Activated CD4-positive, alpha-beta T cell treated with anti-CD3 and anti-CD28 coated beads, Interleukin-2, amount 10 ng/mL, durations not matched to agents 24 days and 14 days (primary cell): ENCODE measurements around the gene KATNIP. TPM values are rescaled to one million over a fixed set of nuclear protein-coding genes. Genes with fewer than 3 reads are reported as not detected.
"Not testable (repeated sequence)": the region's sequence is repeated elsewhere in the genome, so short reads cannot be mapped to it uniquely, and the experiment has no call there.

Source experiments
- DNase-seq: peaks from one replicate; pipeline ENCODE4 v3.0.0; 2022
- H3K27ac Mint-ChIP-seq: one replicate; pipeline ENCODE4 v1.8.0; 2022; ENCODE audit warnings: mild to moderate bottlenecking, mixed read lengths
- H3K27me3 Mint-ChIP-seq: one replicate; pipeline ENCODE4 v1.8.0; 2022; ENCODE audit warnings: mixed read lengths
- H3K36me3 Mint-ChIP-seq: one replicate; pipeline ENCODE4 v1.8.0; 2022; ENCODE audit warnings: low read depth, mild to moderate bottlenecking, mixed read lengths
- H3K4me1 Mint-ChIP-seq: one replicate; pipeline ENCODE4 v1.8.0; 2021; ENCODE audit warnings: mixed read lengths
- H3K4me3 Mint-ChIP-seq: one replicate; pipeline ENCODE4 v1.8.0; 2022; ENCODE audit warnings: mild to moderate bottlenecking, moderate library complexity, mixed read lengths
- H3K9me3 Mint-ChIP-seq: one replicate; pipeline ENCODE4 v1.8.0; 2021; ENCODE audit warnings: mixed read lengths
- intact Hi-C: fragments of 100-400 bp; cut with micrococcal nuclease; formaldehyde crosslinking; loops from one replicate; pipeline ENCODE4 v1.15.1; 2023
- total RNA-seq: library from RNA; stranded (reverse); gene quantifications from 2 replicates; pipeline ENCODE4 v1.2.3, GENCODE V29; 2022

The KATNIP gene
- total RNA-seq, 1 donor from 2014 or later = 17.5 TPM

DNA sequence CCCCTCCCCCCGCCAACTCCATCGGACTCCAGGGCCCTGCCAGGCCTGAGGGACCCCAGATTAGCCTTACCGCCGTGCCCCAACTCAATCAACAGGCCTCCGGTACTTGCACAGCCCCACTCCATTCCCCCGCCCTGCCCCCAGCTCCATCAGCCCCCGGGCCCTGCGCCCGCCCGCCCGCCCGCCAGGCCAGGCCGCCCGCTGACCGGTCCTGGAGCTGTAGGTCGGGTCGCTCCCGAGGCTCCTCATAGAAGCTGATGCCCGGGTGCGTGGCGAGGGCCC is 539 bp upstream of the KATNIP start:
- Mint-ChIP-seq H3K36me3 (peaks cover 23% of the 10 kb centered on the region), H3K27me3 (peaks cover 1% of the 10 kb centered on the region), H3K9me3 (no peaks in the 10 kb centered on the region), H3K4me3 (peak overlapping the region; percentile 92), H3K4me1 (peaks cover 35% of the 10 kb centered on the region), H3K27ac (peak overlapping the region; percentile 89)
- intact Hi-C loops = loop anchor here (10.0 kb wide), 1 partner anchor 345 kb away; the partner anchor contains the start of gene KDM8
- DNase-seq = no peak

DNA sequence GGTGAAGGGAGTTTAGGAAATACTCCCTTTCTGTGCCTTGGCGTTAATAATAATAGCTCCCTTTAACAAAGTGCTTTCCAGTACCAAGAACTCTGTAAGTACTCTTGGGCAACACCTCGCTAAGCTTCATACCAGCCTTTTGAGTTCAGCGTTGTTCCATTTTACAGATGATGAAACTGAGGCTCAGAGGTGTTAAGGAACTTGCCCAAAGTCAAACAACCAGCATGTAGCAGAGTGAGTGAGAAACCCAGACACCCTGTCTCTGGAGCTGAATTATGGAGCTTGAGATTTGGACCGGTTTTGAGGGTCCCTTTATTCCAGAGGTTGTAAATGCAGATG is 607 bp downstream of the KATNIP start:
- intact Hi-C loops = loop anchor here (1.0 kb wide), 1 partner anchor 28 kb away; no protein-coding TSS in a partner anchor
- H3K27me3 Mint-ChIP-seq = peaks cover 1% of the 10 kb centered on the region
- H3K36me3 Mint-ChIP-seq = peaks cover 16% of the 10 kb centered on the region
- peaks cover 33% of the 10 kb centered on the region for H3K4me1 Mint-ChIP-seq
- peak overlapping the region; percentile 89 for H3K27ac Mint-ChIP-seq
- peak overlapping the region; percentile 92 for H3K4me3 Mint-ChIP-seq
- DNase-seq = no peak
- H3K9me3 Mint-ChIP-seq = no peaks in the 10 kb centered on the region

DNA sequence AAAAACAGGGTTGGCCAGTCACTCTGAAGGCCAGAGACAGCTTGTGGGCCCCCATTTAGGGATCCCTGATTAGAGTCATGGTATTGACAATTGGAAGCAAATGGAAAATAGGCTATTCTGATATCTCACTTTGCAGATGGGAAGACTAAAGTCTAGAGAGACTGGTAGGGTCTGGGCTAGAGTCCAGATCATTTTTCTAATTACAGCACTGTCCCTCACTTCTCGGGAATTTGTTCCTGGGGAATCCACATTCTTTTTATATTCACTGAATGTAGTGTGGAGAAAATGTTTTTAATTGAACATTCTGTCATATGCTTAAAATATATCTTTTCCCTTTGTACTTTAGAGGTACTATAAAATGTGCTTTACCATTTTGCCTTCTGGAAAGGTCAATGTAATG is 1.1 kb downstream of the KATNIP start:
- H3K4me1 Mint-ChIP-seq = peaks cover 33% of the 10 kb centered on the region
- peaks cover 15% of the 10 kb centered on the region for H3K36me3 Mint-ChIP-seq
- H3K4me3 Mint-ChIP-seq = peak overlapping the region; percentile 92
- DNase-seq = no peak
- intact Hi-C loops = no loop called here
- peaks cover 1% of the 10 kb centered on the region for H3K27me3 Mint-ChIP-seq
- H3K9me3 Mint-ChIP-seq = no peaks in the 10 kb centered on the region
- no peak overlapping the region for H3K27ac Mint-ChIP-seq

DNA sequence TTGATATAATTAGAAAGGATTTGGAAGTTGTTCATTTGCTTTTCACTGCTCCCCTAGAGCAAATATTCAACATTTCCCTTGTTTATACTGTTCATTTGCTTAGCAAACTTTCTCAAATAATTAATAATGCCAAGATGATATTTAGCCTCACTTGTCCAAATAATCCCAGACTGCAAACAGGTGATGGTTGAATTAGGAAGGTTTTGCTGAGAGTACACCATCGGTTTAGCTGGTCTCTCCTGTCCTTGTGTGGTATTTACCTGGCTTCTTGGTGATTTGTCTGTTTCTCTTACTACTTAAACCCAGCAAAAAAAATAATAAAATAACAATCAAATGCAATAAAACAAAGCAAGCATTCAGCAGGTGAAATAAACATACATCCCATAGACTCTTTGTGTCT is 6.5 kb downstream of the KATNIP start:
- H3K27me3 Mint-ChIP-seq = no peaks in the 10 kb centered on the region
- intact Hi-C loops = no loop called here
- no peak for DNase-seq
- H3K4me1 Mint-ChIP-seq = no peaks in the 10 kb centered on the region
- H3K36me3 Mint-ChIP-seq = peaks cover 2% of the 10 kb centered on the region
- H3K4me3 Mint-ChIP-seq = no peak overlapping the region
- H3K9me3 Mint-ChIP-seq = no peaks in the 10 kb centered on the region
- H3K27ac Mint-ChIP-seq = no peak overlapping the region

DNA sequence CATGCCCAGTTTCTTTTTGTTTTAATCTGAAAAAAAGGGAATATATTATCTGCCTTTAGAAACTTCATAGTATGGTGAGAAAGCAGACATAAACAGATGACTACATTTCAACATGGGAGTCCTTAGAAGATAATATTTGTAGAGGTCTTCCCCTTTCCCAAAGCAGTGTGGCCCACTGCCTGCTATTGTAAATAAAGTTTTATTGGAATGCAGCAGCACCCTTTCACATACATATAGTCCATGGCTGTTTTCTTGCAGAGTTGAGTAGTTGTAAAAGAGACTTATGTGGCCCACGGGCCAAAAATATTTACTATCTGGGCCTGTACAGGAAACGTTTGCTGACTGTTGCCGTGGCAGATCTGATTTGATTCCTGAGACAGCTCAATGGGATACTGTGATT is 8.5 kb downstream of the KATNIP start:
- H3K27ac Mint-ChIP-seq = no peak overlapping the region
- no peak overlapping the region for H3K4me3 Mint-ChIP-seq
- peaks cover 2% of the 10 kb centered on the region for H3K36me3 Mint-ChIP-seq
- H3K4me1 Mint-ChIP-seq = no peaks in the 10 kb centered on the region
- no peaks in the 10 kb centered on the region for H3K27me3 Mint-ChIP-seq
- no peak for DNase-seq
- no peaks in the 10 kb centered on the region for H3K9me3 Mint-ChIP-seq
- intact Hi-C loops = no loop called here

DNA sequence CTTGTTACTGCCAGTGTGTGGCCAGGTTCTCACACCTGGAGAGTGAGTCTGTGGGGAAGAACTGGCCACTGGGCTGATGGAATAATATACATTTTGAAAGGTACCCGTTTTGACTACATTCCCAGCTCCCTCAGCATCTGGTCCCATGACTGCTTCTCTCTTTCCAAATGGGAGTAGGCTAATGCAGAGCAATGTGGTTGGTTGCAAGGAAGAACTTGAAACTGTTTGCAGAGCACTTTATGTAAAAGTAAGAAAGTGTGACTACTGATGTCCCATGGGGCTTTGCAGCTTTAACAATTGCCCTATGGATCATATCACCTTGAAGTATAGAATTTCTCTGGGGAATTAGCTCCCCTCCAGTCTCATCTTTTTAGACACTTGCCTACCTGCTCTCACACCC is 9.0 kb downstream of the KATNIP start:
- H3K36me3 Mint-ChIP-seq = peaks cover 2% of the 10 kb centered on the region
- intact Hi-C loops = no loop called here
- no peak overlapping the region for H3K4me3 Mint-ChIP-seq
- H3K27me3 Mint-ChIP-seq = no peaks in the 10 kb centered on the region
- no peaks in the 10 kb centered on the region for H3K9me3 Mint-ChIP-seq
- no peak overlapping the region for H3K27ac Mint-ChIP-seq
- no peak for DNase-seq
- H3K4me1 Mint-ChIP-seq = no peaks in the 10 kb centered on the region

DNA sequence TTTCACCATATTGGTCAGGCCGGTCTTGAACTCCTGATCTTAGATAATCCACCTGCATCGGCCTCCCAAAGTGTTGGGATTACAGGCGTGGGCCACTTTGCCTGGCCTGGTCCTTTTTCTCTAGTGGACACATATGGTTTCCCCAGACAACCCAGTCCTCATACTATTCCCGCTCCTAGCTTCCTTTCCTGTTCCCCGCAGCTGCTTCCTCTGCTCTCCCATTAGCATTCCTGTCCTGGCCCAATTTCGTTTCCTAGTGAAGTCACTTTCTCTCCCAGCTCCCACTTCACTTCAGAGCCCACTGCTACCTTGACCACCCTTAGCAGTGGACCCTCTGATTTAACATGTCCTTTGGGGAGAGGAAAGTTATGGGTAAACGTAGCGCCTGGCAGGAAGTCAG is 11.3 kb downstream of the KATNIP start:
- H3K4me1 Mint-ChIP-seq = no peaks in the 10 kb centered on the region
- no peaks in the 10 kb centered on the region for H3K27me3 Mint-ChIP-seq
- intact Hi-C loops = no loop called here

DNA sequence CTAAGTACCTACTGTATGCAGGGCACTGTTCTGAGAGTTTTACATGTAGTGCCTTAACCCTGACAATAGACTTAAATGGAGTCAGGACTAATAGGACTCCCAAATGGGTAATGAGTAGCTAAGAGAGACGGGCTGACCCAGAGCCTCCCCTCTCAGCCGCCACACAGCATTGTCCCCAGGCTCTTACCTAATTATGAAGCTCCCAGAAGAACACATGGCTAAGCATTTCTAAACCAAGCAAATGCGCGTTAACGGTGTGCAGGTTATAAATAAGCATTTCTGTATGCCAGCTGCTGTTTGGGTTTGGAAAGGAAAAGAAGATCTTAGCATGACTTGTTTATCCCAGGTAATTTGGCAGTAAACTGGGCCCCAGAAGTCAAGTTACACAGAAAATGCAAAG is 14.3 kb downstream of the KATNIP start:
- Mint-ChIP-seq H3K4me1 (peaks cover 2% of the 10 kb centered on the region), H3K4me3 (no peak overlapping the region), H3K9me3 (no peaks in the 10 kb centered on the region), H3K36me3 (no peaks in the 10 kb centered on the region), H3K27ac (no peak overlapping the region), H3K27me3 (no peaks in the 10 kb centered on the region)
- intact Hi-C loops = no loop called here
- DNase-seq = no peak

More for the DNA sequence above, 11.3 kb downstream of the KATNIP start:
- Mint-ChIP-seq H3K36me3 (peaks cover 2% of the 10 kb centered on the region), H3K27ac (no peak overlapping the region), H3K4me3 (no peak overlapping the region), H3K9me3 (no peaks in the 10 kb centered on the region)
- DNase-seq = no peak

DNA sequence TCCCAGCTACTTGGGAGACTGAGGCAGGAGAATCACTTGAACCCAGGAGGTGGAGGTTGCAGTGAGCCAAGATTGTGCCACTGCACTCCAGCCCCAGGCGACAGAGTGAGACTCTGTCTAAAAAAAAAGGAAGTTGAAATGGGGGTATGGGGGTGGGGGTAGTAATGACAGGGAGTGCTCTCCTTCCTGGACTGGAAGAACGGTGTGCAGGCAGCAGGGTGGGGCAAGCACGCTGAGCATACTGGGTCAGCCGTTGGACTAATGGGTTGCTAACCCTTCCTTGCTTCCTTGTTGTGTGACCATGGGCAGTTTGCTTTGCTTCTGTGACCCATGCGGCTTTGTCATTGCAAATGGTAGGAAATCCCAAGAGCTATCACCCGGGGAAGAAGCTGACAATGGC is 16.5 kb downstream of the KATNIP start:
- H3K27ac Mint-ChIP-seq = no peak overlapping the region
- no peak for DNase-seq
- intact Hi-C loops = no loop called here

DNA sequence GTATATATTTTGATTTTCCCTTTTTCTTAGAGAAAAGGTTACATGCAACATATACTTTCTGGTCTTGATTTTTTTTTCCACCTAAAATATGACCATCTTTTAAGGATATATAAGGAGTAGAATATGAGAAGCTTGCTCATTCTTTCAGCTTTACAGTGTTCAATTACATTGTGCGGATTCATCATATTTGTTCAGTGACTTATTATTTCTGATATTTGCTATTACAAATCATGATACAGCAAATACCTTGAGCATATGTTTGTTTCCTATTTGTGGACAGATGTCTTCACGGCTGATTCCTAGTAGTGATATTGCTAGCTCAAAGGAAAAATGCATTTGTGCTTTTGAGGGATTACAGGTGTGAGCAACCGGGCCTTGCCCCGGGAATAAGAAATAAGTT is 18.1 kb downstream of the KATNIP start:
- H3K4me1 Mint-ChIP-seq = peaks cover 2% of the 10 kb centered on the region
- H3K4me3 Mint-ChIP-seq = no peak overlapping the region
- H3K27me3 Mint-ChIP-seq = no peaks in the 10 kb centered on the region
- no peaks in the 10 kb centered on the region for H3K9me3 Mint-ChIP-seq
- intact Hi-C loops = no loop called here
- no peak overlapping the region for H3K27ac Mint-ChIP-seq
- H3K36me3 Mint-ChIP-seq = no peaks in the 10 kb centered on the region
- DNase-seq = no peak

More for the DNA sequence above, 16.5 kb downstream of the KATNIP start:
- Mint-ChIP-seq H3K4me1 (peaks cover 2% of the 10 kb centered on the region), H3K9me3 (no peaks in the 10 kb centered on the region), H3K27me3 (no peaks in the 10 kb centered on the region), H3K36me3 (no peaks in the 10 kb centered on the region), H3K4me3 (no peak overlapping the region)

DNA sequence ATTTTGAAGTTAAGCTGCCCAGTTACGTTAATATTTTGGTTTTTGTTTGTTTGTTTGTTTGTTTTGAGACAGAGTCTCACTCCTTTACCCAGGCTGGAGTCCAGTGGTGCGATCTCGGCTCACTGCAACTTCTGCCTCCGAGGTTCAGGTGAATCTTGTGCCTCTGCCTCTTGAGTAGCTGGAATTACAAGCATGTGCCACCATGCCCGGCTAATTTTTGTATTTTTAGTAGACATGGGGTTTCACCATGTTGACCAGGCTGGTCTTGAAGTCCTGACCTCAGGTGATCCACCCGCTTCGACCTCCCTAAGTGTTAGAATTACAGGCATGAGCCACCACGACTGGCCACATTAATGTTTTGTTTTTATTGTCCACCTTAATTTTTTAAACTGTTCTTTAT is 21.0 kb downstream of the KATNIP start:
- not testable (repeated sequence) for H3K9me3 Mint-ChIP-seq, H3K4me3 Mint-ChIP-seq

DNA sequence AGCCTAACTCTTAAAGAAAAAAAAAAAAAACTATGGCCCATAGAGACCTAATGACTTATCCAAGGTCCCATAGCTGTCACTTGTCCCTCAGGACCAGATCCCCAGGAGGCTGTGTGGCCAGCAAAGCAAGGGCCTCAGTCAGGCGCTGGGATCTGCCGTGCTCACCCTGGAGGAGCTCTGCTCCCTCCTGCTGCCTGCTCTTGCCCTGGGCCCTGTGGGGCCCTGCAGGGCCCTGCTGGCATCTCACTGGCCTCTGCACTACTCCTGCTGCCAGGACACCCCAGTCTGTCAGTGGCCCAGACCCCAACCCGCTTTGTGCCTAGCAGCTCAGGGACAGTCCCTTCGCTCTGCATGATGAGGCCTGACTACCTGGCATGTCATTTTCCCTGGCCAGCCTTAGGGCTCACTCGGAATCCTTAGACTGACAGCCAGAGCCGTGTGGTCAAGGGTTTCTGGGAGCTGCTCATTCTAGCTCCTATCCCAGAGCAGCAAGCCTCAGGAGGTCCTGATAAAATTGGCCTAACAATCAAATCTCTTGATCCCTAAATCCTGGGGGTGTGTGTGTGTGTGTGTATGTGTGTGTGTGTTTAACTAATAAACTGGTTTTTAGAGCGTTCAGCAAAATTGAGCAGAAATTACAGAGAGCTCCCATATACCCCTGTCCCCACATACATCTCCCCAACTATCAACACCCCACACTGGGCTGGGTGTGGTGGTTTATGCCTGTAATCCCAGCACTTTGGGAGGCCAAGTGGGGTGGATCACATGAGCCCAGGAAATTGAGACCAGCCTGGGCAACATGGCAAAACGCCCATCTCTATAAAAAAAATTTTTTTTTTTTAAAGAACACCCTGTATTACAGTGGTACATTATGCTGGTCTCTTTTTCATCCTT is 21.7 kb downstream of the KATNIP start:
- Mint-ChIP-seq H3K4me1 (no peaks in the 10 kb centered on the region), H3K27me3 (no peaks in the 10 kb centered on the region), H3K27ac (no peak overlapping the region), H3K4me3 (no peak overlapping the region), H3K36me3 (peaks cover 1% of the 10 kb centered on the region), H3K9me3 (no peaks in the 10 kb centered on the region)
- no peak for DNase-seq
- intact Hi-C loops = no loop called here

More for the DNA sequence above, 21.0 kb downstream of the KATNIP start:
- intact Hi-C loops, DNase-seq, H3K27me3 Mint-ChIP-seq, H3K4me1 Mint-ChIP-seq, H3K27ac Mint-ChIP-seq, H3K36me3 Mint-ChIP-seq: not testable (repeated sequence)

DNA sequence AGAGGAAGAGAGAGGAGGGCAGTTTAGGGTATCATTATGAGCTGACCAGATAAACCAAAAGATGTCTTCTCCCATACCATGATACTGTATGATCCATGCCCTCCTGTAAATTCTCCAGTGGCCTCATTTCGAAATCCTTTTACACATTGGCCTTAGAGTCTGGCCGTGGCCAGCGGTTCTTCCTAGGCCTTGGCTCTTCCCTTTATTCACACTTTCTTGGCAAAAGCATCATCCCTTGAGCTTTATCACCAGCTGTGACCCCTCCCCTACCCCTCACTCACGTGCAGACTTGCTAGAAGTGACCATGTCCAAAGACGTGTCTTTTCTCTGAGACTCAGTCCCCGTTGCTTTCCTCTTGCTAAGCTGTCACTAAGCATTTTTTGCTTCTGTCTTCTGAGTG is 22.8 kb downstream of the KATNIP start:
- H3K27ac Mint-ChIP-seq = no peak overlapping the region
- H3K9me3 Mint-ChIP-seq = no peaks in the 10 kb centered on the region
- intact Hi-C loops = no loop called here
- peaks cover 2% of the 10 kb centered on the region for H3K36me3 Mint-ChIP-seq
- H3K4me1 Mint-ChIP-seq = no peaks in the 10 kb centered on the region
- DNase-seq = no peak
- H3K4me3 Mint-ChIP-seq = no peak overlapping the region
- no peaks in the 10 kb centered on the region for H3K27me3 Mint-ChIP-seq

DNA sequence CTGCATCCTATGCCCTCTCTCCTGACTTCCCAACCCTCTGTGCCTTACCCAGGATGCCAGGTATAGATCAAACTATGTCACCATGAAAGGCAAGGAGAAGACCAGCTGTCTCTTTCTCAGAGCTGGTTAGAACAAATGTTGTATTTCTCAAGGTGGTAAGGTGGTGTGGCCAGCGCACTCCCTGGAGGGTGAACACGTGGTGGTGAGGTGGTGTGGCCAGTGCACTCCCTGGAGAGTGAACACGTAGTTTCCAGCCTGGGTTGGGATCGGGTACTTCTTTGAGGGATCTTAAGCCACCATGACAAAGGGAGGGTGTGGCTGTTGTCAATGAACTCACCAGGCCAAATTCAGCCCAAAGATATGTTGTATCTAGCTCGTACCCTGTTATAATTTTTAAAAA is 26.8 kb downstream of the KATNIP start:
- H3K27me3 Mint-ChIP-seq = no peaks in the 10 kb centered on the region
- DNase-seq = no peak
- no peak overlapping the region for H3K4me3 Mint-ChIP-seq
- no peaks in the 10 kb centered on the region for H3K9me3 Mint-ChIP-seq
- intact Hi-C loops = no loop called here
- peaks cover 5% of the 10 kb centered on the region for H3K36me3 Mint-ChIP-seq
- H3K4me1 Mint-ChIP-seq = peaks cover 17% of the 10 kb centered on the region
- no peak overlapping the region for H3K27ac Mint-ChIP-seq
